Cortex of kidney (tissue), 1 donor: Measurements from ENCODE around the gene SLC9A9.

ENCODE experiments used
- DNase-seq: peaks from one replicate; lab custom pipeline; 2025; lab: John Stamatoyannopoulos, UW

SLC9A9 gene

DNA sequence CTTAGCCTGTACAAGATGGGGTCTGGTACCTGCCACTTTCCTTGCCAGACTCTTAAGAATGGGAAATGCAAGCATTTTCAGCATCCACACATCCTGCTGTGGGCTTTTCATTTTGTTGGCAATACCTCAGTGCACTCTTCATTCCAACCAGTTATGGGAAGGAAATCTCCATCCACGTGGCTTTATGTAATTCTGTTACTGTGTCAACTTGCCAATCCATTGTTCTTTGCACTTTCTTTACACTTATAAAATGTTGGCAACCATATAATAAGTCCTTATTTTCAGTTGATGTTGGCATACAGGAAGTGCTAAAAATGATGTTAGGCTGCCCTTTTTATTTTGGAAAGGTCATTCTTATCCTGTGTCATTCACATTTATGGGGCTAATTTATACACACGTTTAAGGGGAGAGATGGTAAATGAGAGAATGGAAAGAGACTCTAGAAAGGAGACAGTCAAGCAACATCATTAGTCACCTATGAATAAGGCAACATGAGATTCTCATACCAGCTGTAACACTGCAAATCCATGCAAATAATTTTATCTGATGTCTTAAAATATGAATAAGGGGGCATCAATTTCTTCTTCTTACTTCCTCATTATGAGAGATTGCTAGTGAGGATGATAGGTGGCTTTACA, 490.0 kb downstream of the SLC9A9 start:
- no peak for DNase-seq

DNA sequence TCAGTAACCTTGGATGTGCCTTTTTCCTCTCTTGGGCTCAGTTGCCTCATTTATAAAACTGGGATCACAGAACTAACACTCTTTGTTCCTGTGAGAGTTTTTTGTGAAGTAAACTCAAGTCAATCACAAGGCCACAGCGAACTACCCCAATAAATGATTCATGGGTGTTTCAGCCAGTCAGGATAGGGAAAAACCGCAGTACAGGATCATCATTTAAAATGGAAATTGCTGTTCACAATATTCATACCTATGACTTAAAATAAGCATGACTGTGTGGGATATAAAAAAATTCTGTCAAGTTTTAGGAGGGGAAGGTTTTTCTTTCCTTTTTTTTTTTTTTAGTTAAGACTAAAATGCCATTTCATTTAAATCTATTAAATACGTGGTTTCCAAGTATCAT, 490.6 kb downstream of the SLC9A9 start:
- DNase-seq, result no peak

DNA sequence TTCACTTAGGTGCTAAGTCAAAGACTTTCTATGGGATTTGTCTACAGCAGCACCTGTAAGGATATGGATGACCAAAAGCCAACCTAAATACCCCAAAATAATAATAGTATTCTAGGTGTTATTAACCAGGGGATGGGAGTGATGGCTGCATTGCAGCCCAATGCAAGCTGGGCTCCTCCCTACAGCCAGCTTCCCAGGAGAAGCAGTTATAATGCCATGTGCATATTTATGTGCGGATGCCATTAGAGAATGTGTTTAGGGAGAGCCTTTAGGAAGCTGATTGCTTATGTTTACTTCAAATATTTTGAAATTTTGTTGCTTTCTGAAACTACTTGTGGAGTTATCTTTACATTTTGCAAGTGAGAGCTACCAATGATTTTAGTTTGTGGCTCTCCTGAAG, 491.4 kb downstream of the SLC9A9 start:
- no peak for DNase-seq

DNA sequence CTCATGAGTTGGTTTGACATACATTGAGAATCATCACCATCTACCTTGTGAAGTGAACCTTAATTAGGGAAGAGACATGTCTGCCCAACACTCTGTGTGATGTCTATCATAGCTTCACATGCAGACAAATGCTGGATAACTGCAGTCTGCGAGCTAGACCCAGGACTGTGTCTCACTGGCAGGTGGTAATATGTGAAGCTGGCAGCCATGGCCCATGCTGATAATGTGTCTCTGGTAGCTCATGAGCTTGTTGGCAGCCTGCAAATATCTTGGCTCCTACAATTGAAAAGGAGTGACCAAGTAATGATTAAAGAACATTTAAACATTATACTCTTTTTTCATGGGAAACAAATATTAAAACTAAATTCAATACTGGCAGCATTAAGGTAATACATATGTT, 493.9 kb downstream of the SLC9A9 start:
- DNase-seq, result no peak

DNA sequence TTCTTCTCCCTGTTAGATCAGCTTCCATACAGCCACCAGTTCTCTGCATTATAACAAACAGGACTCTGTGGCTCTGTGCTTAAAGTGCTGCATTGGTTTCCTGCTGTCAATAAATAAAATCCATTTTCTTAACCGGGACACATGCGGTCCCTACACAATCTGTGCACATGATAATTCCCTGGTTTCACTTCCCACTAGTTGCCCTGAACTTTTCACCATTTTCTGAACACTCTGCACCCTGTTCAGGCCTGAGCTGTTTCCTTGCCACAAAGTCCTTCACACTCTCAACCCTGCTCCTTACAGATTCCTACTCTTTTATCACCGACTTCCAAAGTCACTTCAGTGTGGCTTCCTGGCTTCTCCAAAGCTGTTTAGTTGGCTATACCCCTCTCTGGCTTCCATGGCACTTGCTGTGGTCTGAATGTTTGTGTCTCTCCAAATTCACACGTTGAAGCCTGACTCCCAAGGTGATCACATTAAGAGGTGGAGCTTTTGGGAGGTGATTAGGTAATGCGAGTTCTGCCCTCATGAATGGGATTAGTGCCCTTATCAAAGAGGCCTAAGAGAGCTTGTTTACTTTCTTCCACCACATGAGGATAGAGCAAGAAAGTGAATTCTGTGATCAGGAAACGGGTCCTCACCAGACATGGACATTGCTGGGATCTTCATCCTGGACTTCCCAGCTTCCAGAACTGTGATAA, 495.3 kb downstream of the SLC9A9 start:
- no peak for DNase-seq

DNA sequence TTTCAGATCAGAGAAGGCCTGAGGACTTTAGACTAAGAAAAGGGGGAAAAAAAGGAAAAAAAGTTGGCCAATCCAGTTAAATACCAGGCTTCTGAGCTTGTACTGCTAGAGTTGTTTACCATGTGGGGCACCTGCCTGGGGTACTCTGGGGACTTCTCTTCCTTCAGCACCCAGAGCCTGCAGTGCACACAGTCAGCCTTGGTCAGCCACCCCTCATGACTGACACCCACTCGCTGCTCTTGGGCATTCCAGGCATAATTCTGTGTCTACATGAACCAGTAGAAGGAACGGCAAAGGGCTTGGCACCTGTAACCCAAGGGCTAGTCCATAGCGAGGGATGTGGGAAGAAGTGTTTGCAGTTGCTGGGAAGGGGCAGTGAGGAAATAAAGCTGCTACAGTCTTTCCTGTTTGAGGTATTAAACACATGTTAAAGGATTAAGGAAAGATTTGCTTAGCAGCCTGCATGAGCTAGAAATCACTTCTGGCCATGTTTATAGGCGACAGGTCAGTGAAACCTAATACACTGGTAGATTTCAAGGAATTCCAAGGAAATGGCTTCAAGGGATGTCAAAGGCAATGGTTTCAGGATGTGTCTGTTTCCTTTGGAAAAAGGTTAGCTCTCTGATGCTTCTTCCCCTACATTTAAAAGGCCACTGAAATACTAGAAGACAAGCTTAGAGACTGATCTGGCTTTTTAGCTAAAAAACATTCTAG, 496.2 kb downstream of the SLC9A9 start:
- no peak for DNase-seq

DNA sequence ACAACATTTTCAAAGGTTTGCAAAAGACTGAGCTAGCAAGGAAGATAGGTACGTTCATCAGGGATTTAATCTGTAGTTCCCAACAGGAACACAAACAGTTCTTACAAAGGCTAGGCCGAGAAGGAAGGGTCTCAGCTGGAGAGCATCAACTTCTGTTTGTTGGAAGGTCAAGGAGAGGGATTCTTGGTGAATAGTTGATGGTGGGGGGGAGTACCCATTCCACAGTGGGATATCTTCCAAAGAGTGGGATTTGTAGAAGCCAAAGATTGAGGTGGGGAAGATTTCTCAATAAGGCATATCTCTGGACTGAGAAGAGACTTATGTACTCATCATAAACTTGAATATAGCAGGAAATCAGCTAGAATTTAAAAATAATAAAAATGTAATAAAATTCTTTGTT, 496.9 kb downstream of the SLC9A9 start:
- no peak for DNase-seq

DNA sequence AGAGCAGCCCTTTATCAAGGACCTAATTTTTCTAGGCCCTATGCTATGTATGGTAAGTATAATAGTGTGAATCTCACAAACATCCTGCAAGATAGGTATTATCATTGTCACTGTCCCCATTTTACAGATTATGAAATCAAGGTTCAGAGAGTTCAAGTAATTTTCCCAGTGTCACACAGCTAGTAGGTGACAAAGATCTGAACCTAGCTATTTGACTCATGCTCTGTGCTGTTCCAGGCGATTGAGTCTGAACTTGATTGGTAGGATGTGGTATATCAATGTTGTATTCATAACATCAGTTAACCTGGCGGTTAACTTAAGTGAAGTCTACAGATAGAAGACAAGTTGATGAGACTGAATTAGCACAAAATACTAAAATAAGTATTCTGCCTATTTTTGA, 498.8 kb downstream of the SLC9A9 start:
- DNase-seq, result no peak

DNA sequence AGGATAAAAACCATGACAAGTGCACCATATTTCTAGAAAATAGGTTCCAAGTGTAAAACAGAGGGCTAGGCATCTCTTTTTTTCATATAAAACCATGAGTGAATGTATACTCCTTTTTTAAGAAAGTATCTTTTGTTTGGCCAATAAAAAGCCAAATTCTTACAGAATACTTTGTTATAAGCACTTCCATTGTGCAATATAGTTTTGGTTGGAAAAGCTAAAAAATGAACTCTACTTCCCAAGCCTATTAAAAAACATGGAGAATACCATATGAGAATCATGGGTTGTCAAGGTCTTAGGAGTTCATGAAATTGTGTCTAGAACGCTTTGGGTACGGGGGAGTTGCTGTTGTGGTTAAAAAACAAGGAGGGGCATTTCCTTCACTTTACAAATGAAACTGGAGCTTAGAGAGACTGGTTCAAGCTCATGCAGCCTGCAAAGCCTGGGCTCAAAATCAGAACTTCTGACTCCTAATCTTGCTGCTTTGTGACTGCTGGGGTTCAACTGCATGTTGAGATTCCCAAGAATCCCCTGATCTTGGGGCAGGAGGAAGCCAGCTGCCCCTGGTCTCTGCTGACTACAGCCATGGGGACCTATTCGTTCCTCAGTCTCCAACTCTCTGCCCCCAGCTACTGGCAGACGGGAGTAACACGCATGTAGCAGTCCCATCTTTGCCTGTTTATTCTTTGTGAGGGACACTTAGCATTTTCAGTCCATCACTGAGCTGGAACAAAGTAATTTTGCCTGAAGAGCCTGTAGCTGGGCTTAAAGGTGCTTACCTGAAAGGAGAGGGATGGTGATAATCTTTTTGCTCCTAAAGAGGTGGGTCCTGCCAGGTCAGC, 499.6 kb downstream of the SLC9A9 start:
- no peak for DNase-seq

DNA sequence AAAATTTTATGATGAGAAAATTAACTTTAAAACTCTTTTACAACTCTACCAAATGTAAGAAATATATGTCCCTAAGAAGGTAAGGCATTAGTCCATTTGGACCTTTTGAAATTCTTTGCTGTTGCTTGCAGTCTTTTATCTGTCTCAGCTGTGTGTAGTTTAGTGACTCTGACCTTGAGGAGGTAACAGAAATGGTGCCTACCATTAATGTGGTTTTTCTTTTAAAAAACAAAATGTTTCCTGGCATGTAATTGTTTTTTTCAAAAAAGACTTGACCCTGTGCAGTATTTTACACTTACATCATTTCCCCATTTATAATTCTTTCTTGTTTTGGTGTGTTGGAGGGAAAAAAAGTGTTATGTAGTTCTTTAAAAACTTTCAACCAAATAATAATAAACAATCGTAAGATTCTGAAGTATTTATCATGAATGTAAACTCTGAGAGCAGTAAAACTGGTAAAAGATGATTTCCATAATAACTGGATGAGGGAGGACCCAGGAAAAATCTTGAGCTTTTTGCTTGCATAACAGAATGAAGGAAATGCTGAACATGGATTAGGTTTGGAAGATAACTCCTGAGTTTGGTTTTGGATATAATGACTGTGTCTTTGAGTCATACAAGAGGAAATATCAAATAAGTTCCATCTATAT, 503.6 kb downstream of the SLC9A9 start:
- no peak for DNase-seq

DNA sequence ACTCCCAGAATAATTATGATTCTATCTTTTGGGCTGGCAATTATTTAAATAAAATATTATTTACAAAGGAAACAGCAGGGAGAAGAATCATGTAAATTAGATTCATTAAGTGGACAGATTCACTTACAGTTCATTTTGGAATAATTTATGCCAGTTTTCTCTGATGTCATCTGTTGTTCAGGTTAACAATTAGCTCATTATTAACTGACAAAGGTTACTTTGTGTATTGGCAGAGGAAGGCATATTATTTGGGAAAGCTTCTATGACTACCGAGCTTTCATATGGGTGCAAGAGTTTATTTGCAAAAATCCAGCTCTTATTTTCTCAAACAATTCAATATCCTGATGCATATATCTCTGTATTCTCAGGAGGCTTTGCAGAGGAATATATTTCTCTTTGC, 504.3 kb downstream of the SLC9A9 start:
- no peak for DNase-seq

DNA sequence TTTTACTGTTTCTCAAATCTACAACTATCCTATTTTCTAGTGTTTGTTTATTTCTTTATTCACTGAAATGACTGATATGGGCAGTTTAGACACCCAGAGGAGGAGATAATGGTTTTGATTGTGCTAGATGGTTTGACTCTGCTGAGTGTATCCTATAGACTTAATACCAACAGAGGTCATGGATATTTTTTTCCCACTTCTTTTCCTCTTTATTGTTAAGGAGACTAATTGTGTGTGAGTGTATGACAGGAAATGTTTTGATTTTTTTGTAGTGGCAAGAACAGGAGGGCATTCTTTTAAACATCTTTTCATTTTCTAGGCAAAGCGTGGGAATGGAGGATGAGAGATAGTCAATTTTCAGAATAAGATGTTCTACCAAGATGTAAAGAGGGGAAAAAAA, 505.2 kb downstream of the SLC9A9 start:
- no peak for DNase-seq

DNA sequence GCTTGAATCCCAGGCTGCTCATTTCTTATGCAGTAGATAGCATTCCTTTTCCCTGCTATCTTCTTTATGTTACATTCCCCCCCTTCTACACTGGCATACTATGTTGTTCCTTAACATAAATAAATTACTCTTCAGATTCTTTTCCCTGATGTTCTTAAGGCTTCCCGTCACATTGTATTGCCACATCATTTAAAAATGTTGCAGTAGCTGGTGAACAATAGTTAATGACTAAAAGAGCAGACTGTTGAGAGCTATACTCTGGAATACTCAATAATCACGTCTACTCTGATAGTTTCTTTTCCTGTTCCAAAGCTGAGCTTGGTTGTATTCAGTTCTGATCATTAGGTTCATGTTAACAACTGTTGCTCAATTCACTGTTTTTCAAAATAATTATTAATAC, 508.8 kb downstream of the SLC9A9 start:
- no peak for DNase-seq

DNA sequence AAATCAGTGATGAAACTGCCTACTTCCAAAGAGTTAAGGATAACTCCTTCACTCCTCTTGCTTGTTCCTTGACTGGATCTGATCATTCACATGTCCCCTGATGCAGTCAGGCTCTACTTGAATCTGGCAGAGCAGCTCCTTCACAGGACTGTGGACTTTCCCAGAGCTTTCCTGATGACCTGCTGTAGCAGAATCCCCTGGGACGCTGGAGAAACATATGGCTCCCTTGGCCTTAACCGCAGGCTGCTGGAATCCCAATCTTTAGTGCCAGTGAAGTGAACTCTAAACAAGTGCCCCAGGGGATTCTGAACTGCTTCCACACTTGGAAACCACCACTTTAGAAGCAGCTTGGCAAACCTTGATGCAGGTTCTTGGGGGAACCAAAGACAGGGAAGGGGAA, 510.9 kb downstream of the SLC9A9 start:
- no peak for DNase-seq

DNA sequence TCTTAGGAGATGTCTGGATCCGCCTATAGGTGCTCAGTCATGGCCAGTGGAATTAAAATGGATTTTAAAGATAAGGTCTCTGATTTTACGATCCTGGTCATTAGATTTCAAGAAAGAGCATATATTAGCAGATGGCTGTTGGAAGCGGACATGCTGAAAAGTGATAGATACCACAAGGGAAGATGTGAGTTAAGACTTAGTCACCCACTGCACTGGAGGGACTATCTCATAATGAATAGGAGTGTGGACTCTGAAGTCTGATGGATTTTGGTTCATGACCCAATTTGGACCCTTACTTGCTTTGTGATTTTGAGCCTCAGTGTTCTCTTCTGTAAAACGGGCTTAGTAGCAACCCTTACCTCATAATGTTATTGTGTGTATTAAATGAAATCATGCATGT, 514.0 kb downstream of the SLC9A9 start:
- DNase-seq, result no peak

DNA sequence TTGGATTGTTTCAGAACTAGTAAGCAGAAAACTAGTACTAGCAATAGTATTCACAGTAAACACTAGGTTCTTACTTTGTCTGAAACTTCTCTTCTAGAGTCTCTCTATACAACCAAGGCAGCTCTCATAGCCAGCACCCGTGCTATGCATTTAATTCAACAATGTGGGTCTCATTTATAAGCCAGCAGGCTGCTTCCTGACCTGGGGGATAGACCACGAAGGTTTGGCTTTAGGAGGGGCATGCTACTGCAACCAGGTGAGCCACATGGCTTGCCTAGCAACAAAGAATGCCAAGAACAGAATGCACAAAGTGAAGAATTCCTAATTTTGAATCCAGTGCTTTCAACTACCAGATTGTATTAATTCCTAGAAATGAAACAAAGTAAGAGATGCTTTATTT, 514.9 kb downstream of the SLC9A9 start:
- no peak for DNase-seq

DNA sequence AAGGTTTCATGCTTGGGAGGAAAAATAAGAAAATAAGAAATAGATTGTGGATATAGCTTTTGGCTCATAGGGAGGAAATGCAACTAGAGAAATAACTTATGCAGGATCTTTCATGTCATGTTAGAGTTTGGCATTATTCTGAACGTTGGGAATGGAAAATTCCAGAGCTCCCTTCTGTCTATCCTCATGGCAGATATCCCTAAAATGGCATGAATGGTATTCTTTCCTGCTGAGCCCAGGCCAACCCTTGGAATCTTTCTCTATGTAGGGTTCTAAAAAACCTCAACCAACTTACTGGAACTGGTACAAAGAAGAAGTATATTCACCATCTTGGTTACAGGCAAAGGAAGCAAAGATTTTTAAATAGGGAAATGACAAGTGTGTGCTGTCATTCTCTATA, 516.2 kb downstream of the SLC9A9 start:
- DNase-seq, result no peak

DNA sequence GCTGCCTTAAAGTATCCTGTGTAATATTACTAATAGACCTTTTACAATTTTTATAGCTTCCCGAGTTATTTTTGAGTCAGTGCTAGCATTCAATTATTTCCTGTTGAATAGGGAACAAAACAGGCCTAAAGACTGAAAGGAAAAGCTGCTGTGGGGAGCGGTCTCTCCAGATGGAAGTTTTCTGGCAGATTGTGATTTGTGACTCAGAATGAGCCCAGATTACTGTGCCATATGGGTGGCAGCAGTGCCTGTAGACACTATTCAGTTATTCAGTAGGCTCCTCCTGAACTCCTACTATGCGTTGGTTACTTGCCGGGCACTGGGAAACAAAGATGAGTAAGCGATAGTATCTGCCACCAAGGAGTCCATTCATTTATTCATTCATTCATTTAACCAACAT, 516.9 kb downstream of the SLC9A9 start:
- no peak for DNase-seq

DNA sequence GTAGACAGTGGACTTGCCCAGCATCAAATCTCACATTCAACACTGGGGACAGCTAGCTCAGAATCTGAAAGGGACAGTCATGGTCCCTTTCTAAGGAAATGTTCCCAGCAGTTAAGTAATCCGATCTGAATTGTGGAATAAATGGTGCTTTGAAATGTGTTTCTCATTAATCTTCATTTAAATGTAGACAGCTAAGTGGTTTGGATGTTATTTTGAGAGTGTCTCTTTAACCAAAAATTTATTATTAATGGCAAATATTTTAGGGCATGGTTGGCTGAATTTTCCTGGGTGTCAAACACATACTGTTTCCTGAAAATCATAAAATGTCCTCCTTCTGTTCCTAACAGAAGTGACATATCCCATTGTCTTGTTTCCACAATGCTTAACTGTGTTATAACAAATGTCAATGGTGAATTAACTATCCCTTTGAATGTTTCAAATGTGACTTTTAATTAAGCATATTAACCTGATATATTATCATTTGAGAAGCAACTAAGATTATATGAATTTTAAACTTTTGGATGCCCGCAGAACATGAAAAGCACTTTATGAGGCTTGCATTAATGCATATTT, 517.9 kb downstream of the SLC9A9 start:
- DNase-seq, result no peak

DNA sequence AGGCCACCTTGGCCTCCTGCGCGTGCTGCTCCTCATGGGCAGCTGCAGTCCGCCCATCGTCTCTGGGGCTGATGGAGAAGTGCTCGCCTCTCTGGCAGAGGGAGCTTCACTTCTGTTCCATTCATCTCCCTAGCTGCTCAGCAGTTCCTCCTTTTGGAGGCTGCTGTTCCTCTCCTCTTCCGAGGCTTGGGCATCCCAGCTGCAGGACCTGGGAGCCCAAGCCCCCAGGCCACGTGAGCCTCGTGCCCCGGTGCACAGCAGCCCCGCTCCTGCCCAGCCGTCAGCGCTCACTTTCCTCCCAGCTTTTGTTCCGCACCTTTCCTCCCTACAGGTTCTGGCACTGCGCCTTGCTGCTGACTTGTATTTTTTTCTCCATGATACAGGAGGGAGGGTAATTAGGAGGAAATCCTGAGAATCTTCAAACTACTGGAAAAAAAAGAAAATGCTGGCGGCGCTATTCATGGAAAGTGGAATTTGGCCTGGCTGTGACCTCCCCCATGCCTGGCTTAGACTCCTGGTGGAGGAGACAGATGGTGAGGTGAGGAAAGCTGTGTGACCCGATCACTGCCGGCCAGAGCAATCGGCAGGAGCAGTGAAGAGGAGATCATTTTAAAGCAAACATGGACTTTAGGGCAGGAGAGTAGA, 518.6 kb downstream of the SLC9A9 start:
- DNase-seq, result no peak

DNA sequence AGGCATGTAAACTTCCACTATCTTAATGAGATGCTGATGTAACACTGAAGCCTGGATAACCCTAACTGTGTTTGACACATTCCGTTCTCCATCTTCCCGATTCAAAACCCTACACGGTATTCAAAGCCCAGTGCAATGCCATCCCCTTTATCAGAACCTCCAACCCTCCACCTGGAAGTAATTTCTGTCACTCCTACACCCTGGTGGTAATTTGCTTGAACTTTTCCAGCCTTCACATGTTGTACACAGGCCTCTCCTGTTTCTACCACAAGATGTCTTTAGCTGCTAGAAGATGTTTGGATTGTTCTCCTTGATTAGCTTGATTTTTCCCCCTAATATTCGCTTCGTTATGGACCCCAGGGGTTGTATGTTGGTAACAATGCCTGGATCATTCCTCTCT, 519.8 kb downstream of the SLC9A9 start:
- no peak for DNase-seq
